HG03460 (cell line): ENCODE data around the gene TMEM150C.

Experiments used
- ATAC-seq: cut with Tn5 transposase; IDR thresholded peaks from one replicate; pipeline ENCODE4 v1.9.1; 2021; ENCODE audit not compliant: unreplicated experiment

TMEM150C gene

DNA sequence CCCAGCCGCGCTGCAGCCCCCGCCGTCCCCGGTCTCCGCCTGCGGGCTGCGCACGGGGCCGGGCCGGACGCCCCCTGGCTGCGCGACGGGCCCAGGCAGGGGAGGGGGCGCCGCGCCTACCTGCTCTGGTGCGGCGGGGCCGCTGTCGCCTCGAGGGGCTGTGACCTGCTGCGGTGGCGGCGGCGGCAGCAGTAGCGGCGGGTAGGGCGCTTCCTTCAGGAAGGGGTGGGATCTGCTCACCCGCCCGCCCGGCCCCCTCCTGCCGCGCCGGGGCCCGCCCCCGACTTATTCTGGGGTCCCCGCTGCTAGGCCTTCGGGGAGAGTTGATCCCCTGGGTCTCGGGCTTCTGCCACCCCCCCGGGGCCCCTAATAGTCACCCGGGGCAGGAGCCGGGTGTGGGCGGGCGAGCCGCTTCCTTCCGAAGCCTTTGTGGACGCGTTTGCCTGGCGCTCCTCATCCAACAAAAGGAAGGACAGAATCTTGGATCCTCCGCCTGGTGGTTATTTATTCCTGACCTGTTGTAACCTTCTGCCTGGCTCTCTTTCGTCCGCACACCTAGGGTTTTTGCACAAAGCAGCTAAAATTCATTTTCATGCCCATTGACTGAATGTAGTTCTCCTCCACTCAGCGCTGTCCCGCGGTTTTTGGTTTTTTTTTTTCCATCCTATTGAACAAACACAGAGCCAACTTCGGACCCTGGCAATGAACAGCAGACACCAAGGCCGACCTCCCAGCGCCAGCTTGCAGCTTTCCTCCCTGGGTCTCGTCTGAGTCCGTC is at the start of gene TMEM150C:
Gene TMEM150C (minus strand): TSS at position 203 of the 778 bp plus-strand sequence. CDS start 57,331 bp downstream, outside the sequence.
- no peak for ATAC-seq

DNA sequence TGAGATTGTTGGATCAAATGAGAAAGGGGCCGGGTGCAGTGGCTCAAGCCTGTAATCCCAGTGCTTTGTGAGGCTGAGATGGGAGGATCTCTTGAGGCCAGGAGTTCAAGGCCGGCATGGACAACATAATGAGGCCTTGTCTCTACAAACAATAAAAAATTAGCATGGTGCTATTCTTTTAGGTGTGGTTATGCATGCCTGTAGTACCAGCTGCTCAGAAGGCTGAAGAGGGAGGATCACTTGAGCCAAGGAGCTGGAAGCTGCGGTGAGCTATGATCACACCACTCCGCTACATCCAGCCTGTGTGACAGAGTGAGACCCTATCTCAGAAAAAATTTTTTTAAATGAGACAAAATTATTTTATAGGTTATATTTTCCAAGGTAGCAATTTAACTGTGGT is 49.7 kb upstream of the TMEM150C start:
- no peak for ATAC-seq

DNA sequence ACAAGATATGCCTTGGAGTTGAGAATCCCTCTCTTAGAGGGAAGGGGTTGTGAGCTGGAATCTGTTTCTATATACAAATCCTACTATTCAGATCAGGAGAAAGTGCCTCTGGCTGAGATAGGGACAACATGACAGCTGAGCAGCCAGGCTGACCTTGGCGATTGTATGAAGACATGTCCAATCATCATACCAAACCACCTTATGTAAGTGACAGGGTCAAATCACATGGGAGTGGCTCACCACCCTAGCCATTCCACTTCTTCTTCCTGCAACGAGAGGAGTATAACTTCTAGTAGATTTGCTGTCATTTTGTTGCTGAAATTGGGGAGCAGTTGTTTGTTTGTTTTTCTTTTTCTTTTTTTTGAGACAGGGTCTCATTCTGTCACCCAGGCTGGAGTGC is 48.3 kb upstream of the TMEM150C start:
- ATAC-seq: no peak

DNA sequence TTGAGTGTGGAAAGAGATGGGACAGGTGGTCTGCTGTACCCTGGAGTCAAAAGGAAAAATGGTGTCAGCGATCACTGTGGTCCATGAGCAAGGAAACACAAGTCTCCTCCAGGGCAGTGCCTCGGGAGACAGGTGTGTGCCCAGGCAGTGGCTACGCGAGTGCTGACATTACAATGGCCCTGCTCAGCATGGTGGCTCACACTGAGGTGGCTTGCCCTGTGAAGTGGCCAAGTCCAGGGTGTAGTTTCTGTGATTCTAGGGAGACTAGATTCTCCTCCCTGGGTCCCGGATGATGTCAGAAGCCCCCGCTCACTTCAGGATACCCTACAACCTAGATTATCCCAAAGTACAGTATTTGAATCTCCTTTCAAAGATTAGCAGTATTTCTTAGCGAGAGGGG is 44.8 kb upstream of the TMEM150C start:
- no peak for ATAC-seq

DNA sequence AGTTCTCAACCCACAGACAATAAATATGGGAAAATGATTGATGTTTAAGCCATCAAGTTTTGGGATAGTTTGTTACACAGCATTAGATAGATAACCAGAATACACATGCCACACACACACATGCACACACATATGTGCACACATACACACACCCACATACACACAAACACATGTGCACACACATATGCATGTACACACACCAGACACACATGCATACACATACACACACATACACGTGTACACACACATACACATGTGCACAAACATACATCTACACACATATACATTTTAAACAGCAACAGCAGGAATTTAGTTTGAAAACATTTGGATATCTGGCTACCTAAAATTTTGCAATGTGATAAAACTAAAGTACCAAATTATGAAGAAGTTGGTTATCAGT is 42.7 kb upstream of the TMEM150C start:
- ATAC-seq: no peak

DNA sequence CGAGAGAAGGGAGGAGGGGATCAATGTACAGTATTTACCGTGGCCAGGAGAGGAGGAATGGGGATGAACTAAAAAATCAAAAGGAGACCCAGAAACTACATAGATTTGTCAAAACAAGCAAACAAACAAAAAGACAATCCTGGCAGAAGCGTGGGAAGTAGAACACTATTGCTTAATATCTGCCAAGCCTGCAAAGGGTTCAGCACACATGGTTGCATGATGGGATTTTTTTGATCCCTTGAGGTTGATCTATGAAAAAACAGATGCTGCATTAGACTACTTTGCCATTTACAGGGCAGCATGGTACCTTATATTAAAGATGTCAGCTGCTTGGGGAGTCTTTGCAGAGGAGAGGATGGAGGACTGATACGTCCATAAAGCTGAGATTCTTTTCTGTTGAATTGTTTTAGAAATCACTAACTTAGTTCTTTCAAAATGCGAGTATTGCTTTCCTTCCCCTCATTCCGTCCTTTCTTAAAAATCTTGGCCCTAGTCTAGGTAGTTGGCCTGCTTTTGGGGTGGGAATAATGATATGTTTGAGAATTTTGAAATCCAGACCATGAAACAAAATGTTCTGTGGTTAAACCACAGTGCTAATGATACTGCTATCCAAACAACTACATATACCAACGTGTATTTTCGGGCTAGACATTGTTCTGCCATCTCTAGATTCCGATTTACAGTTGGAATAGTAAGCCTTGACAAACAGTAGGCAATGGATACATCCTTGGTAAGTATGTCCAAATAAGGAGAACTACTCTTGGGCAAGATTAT is 39.6 kb upstream of the TMEM150C start:
- ATAC-seq: no peak

DNA sequence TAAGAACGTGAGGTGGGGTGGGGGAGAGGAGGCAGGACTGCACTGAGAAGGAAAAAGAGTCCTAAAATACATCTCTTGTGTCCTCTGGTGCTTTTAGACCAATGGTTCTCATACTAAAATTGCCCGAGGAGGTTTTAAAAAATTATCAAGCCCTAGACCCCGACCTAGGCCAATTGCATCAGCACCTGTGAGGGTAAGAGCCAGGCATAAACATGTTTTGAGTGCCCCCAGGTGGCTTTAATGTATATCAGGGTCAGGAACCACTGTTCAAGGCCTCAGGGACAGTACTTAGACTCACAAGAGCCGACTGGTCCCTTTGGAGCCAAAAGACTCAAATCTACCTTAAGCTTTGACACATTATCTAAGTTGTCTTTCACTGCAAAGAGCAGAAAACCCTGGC is 37.5 kb upstream of the TMEM150C start:
- no peak for ATAC-seq

DNA sequence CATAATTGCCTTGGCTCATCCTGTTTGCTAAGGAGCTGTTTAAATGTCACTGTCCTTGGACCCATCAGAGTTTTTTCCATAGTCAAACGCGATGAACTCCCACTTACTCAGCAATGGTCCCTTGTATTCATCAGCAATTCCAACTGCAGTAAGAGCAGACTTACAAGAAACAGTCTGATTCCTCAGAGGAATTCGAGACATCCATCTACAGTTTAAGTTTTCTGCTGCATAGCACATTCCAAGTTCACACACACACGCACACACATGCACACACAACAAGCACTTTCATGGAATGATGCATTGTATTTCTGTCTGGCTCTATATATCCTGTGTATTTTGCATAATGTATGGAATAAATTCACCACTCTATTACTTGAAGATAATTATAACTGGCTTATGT is 32.7 kb upstream of the TMEM150C start:
- no peak for ATAC-seq

DNA sequence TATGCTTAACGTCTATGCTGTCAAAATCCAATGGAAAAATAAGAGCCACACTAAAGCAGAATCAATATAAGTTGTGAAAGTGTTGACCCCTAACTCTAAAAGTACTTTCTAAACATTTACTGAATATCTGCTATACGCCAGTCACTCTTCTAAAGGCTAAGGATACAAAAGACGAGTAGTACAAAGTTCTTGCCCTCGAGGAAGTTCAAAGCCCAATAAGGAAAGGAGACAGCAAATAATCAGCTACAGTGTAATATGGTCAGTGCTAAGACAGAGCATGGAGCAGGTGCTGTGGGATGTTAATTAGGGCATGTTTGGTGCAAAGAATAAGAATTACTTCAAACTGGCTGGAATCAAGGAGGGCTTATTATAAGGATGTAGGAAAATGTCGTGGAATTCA is 31.6 kb upstream of the TMEM150C start:
- no peak for ATAC-seq

DNA sequence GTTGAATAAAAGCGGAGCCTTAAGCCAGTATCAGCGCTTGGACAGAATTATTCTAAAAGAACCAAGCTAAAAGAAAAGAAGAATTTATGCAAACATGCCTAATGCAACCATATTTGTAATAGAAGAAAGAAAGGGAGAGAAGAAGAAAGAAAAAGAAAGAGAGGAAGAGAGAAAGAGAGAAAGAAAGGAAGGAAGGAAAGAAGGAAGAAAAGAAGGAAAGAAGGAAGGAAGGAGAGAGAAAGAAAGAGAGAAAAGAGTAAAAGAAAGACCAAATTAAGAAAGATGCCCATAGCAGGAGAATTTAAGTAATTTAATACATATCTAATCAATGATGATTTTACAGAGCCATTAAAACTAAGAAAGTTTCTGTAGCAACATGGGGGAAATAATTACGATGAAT is 30.9 kb upstream of the TMEM150C start:
- ATAC-seq: no peak

DNA sequence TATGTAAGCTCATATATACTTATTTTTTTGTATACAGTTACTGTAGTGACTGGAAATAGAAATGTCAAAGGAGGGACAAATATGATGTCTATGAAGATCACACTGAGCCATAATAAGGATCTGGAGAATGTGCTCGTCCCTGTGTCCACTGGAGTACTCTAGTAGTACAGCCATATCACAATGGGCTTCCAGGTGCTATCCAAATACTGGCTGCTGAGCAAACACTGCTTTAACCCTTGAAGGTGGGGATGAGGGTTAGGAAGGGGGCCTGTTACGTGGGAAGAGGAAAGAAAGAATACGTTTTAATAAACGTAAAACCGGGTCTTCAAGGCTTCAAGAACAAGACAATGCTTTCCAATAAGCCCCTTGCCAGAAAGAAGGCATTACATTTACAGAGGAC is 29.8 kb upstream of the TMEM150C start:
- ATAC-seq: no peak

DNA sequence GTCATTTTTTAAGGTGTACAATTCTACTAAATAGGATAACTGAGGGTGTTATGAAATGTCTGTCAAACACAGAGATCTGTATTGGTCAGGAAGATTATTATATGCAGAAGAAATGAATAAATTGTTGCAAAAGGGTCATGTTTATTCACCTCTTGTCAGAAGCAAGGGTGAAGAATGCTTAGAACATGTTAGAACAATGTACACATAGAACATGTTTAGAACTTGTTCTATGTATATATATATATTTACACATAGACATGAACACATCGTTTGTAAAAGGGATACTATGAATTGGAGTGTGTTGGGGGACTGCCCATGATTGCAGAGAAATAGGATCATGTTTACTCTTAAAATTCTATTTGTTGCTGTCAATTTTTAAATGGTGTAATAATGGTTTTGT is 28.0 kb upstream of the TMEM150C start:
- ATAC-seq: no peak

DNA sequence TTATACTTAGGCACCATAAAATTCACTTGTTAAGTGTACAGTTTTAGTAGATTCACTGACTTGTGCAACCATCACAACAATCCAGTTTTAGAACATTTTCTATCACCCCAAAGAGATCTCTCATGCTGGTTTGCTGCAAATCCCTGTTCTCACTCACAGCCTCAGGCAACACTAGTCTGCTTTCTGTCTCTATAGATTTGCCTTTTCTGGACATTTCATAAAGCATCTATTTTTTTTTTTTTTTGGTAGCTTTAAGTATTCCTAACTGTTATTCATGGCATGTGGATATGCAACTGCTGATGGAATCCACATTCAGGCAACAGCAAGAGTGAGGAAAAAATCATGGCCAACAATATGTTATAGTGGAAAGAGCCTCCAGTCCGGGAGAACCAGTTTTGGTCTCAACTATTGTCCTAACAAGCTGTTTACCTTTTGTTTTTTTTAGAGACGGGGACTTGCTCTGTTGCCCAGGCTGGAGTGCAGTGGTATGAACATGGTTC is 27.0 kb upstream of the TMEM150C start:
- ATAC-seq: no peak

DNA sequence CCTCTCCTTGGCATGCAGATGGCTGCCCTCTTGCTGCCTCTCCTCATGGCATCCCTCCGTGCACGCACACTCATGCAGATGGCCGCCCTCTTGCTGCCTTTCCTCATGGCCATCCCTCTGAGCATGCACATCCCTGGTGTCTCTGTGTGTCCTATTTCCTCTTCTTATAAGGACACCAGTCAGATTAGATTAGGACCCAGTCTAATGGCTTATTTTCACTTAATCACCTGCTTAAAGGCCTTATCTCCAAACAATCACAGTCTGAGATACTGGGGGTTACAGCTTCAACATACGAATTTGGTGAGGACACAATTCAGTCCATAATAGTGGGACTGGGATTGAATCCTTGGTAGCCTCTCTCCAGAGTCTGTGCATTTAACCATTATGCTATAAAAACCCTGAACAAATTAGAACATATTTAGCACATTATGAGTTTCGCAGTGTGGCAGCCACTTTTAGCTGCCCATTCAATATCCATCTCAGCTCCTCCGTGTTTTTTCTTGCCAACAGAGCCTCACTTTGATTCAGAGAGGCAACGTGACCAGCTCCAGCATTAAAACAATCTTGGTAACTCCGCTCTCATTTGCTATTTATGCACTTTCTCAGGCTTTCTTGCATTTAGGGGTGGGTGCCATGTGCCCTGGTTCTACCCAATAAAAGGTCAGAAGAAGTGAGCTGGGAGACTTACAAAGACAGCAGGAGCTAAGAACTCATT is 26.2 kb upstream of the TMEM150C start:
- ATAC-seq: no peak

DNA sequence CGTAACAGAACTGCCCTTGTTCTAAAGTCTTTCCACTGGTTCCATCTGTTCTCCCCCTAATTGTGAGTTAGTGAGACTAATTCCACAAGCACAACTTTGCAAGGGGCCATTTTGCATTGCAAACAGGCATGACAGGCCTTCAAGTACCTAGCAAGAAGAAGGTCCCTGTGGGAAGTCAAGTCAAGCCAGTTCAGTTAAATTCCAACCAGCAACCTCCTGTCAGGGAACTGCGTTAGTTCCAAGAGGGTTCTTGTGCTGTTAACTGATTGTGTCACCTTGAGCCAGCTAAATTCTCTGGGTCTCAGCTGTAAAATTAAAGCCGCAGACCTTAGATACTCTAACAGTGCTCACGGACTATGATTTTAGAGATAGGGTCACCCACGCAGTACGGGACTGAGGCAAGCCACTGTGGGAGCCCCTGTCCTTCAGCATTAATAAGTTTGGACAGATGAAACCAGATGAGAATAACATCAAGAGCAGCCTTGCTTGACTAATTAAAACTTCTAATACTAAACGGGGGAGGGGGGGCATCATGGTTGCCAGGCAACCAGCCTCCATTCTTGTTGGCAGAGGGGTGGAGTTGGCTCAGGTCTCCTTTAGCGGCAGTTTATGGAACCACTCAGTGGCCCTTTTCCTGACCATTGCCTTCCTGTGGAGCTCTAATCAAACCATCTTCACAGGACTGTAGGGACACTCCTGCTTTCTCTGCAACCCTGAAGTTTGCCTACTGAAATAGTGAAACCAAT is 24.1 kb upstream of the TMEM150C start:
- no peak for ATAC-seq

DNA sequence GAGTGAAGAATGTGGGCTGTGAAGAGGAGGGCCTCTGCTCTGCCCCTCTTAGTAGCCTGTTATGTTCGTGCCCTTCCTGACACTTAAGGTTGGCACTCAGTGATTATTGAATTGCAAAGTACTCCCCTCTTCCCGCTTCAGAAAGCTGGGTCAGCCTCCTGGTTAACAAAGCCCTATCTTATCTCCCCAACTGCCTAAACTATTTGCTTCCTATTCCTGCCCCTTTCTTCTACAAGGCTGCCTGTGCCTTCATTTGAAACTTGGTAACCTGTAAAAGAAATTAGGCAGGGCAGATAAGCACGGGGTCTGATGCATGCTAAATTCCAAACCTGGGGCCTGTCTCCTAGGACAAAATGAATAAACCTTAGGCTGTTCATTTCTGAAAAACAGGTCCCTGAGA is 23.1 kb upstream of the TMEM150C start:
- ATAC-seq: no peak

DNA sequence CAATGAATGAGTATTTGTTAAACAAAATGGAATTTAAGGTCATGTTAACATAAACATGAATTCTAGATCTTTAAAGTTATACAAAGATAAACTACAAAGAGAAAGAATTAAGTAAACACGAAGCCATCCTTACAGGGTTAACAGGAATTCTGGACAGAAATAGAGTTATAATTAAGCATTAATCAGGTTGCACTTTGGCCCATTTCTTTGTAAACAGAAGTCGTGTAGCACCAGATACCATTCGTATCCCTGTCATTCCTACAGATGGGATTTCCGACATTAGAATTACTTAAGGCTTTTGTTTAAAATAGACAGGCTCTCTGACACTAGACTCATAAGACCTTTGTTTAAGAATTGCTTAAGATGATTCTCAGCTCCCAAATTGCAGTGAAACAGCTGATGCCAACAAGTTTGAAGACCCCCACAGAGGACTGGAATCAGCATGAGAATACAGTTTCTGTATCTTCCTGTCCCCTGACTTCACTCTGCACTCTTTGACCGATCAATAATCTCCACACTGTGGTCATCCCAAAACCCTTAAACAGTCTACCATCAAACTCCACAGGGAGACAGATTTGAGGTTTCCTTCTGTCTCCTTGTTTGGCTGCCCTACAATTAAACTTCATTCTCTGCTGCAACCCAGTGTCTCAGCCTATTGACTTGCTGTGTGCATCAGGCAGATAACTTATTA is 22.3 kb upstream of the TMEM150C start:
- no peak for ATAC-seq

DNA sequence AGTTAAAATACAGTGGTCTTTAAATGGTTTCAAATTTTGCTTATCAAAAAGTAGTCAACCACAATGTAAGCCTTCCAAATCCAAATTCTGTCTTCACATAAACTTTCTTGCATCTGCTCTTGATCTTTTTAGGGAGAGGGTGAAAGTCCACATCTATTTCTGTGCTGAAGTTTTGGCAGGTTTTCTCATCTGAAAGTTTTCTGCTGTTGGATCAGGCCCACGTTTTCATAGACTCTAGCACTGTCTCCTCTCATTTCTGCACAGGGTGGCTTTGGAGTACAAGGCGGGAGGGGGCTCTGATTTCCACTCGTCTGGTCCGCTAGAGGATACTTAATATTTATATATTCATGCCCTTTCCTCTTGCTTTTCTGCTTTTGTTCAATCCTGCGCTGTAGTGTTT is 18.1 kb upstream of the TMEM150C start:
- ATAC-seq: no peak

DNA sequence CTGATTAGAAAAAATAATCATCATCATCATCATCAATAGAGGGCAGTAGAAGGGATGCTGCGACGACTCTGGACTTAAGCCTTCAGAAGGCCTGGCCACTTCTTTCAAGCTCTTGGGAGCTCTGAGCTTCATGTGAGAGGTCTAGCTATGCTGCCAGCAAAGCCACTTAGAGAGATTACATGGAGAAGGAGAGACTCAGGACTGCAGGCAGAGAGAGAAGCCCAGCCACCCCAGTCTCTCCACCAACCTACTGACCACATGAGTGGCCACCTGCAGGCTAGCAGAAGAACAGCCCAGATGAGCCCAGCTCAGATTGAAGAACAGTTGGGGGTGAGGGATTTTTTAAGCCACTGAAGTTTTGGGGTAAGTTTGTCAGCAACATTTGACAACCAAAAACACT is 17.1 kb upstream of the TMEM150C start:
- no peak for ATAC-seq

DNA sequence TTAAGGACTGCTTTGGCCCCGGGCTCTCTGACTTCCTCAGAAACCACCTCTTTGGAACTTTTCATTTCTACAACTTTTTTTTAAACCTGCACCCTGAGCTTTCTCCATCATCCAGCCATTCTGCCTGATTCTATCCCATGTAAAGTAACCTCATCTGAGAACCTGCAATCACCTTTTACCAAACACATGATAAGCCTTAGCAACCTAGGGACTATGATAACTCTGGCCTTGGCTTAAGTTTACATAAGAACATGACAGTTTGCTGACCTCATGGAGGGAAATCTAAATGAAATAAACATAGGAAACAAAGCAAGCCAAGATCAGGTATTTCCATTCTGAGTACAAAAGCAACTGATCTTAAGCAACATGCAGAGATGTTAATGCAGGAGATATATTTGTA is 15.7 kb upstream of the TMEM150C start:
- no peak for ATAC-seq
